ENCODE measurements around the gene OST4. TPM values are rescaled to one million over a fixed set of nuclear protein-coding genes. Genes with fewer than 3 reads are reported as not detected.

The OST4 gene
- total RNA-seq, 1 donor from 2014 or later, result 209 TPM

DNA sequence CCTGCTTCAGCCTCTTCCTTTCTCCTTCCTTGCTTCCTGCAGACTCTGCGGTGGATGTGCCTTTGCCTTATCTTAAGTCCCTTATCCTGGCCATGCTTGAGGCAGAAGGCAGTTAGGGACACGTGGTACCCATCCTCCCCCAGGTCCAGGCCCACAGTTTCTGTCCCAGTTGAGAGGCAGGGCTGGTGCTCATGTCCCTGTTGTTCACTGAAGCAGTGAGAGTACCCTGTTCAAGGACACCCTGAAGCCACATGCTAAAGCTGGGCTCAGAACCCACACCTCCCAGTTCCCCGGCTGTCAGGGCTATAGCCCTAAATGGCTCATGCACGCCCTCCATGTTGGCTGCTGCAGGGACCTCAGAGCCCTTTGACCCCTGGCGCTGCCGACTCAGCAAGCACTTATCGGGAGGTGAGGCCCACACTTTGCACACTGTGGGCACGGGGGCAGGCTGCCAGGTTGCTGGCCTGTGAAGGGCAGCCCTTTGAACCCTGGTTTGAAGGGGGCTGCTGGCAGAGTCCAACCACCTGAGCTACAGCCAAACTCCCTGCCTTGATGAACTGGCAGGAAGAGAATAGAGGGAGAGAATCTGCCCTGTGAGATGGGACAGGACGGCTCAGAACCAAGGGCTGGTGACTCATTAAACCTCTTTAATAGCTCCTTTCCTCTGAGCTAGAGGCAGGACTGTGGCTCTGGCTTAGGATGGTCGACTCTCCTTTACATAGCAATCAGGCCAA lies 21.4 kb upstream of the OST4 start:
- DNase-seq, result no peak

DNA sequence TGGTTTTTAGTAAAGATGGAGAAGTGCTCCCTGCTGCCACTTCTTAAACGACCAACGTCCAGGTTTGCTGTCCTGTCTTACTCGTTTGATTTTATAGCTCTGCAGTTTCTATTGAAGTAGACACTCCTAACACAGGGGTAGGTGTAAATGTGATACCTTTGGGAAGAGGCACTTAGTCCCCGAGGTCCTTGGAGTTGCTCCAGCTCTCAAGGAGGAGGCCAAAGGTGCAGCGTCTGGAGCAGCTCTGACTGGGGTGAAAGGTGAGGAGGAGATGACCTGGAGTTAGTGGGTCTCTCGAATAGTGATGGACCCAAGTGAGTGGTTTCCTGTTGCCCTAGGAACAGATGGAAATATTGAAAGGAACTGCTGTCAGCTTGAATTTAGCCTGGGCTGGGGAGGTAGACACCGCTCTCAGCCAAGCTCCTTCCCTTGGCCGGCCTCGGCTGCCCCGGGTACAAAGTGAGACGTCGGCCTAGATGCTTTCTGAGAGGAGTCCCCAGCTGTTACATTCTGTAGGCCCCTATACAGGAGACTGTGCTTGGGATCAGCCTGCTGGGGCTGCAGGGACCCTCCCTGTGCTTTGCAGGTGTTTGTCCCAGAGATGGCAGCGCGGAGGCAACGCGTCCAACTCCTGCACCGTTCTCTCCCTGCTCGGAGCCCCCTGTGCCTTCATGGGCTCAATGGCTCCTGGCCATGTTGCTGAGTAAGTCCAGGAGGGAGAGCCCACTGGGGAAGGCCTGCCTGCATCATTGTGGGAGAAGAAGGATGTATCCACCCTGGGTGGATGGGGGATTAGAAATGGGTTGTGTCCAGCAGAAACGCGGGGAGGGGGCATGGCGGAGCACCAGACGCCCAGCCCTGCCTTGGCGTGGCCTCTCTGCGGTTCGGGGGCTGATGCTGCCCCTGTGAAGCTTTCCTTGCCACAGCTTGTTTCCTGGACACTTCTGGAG lies 20.6 kb upstream of the OST4 start:
- no peak for DNase-seq

DNA sequence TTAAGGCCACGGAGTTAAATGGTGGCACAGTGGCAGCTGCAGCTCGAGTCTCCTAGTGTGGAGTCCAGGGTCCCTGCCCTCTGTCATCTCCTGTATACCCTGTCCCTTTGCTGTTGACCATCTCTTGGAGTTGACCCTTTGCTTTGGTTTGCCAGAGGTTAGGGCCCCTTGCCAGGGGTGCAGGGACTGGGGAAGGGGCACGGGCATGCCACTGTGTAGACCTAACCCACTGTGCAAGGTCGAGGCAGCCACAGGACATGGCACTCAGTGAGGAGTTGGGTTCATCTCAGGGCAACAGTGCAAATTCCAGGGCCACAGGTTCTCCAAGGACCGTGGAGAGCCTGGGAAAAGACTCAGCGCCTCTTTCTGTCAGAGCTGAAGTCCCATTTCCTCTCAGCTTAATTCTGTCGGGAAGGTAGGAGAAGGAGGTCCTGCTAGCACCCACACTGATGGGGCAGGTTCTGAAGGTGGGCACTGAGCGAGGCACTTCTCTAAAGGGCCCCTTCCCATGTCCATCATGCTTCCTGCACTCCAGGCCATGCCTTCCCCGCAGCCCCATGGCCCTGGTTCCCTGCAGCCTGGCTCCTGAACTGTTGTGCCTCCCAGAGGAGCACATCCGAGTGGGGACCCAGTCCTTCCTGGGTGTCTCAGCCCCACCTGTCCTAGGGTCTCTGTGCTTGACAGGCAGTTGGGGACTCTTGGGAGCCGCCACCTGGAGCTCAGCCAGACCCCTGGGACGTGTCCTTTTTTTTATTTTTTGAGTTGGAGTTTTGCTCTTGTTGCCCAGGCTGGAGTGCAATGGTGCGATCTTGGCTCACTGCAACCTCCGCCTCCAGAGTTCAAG lies 17.9 kb upstream of the OST4 start:
- no peak for DNase-seq

DNA sequence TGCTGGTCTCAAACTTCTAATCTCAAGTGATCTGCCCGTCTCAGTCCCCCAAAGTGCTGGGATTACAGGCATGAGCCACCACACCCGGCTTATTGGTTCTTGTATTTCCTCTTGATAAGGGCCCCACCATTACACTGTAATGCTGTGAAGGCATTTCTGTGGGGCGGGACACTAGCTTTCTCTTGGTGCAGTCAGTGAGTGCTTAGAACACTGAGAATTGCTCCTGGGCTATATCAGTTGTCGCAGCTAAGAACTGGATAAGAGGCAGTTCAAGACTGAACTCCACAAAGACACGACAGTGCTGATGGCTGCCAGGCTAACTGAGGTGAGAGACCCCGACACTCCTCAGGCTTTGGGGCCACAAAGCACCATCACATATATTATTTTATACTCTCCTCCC lies 17.2 kb upstream of the OST4 start:
- DNase-seq, result no peak

DNA sequence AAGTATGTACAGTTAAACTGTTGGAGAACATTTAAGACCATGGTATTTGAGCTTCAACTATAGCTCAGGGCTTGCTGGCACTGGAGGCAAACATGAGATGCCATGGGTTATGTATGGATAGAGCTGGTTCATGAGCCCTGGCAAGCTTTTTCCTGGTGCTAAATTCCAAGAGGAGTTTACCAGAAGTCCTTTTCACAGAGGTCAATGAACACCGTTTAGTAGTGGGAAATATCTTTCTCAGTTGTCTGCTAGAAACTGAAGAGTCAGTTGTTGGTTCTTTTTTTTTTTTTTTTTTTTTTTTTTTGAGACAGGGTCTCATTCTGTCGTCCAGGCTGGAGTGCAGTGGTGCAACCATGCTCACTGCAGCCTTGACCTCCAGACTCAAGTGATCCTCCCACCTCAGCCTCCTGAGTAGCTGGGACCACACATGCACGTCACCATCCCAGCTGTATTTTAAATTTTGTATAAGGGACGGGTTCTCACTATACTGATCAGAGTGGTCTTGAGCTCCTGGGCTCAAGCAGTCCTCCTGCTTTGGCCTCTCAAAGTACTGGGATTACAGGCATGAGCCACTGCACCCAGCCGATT lies 16.5 kb upstream of the OST4 start:
- DNase-seq, result no peak

DNA sequence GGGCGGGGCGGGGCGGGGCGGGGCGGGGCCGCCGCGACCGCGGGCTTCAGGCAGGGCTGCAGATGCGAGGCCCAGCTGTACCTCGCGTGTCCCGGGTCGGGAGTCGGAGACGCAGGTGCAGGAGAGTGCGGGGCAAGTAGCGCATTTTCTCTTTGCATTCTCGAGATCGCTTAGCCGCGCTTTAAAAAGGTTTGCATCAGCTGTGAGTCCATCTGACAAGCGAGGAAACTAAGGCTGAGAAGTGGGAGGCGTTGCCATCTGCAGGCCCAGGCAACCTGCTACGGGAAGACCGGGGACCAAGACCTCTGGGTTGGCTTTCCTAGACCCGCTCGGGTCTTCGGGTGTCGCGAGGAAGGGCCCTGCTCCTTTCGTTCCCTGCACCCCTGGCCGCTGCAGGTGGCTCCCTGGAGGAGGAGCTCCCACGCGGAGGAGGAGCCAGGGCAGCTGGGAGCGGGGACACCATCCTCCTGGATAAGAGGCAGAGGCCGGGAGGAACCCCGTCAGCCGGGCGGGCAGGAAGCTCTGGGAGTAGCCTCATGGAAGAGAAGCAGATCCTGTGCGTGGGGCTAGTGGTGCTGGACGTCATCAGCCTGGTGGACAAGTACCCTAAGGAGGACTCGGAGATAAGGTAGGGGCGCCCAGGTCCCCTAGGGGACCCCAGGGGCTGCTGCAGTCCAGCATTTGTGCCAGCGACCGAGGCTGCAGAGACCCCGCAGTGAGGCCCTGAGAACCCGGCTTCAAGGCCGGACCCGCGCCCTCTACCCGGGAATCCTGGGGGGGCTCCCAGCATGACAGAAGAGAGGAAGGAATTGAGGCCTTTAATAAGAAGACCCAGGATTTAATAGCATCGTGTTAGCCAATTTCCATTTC lies 15.5 kb upstream of the OST4 start, which contains the start of gene KHK:
TSS of gene KHK (plus strand) at position 49 of the 870 bp plus-strand sequence. CDS start at position 537, 488 bp downstream.
- no peak for DNase-seq

DNA sequence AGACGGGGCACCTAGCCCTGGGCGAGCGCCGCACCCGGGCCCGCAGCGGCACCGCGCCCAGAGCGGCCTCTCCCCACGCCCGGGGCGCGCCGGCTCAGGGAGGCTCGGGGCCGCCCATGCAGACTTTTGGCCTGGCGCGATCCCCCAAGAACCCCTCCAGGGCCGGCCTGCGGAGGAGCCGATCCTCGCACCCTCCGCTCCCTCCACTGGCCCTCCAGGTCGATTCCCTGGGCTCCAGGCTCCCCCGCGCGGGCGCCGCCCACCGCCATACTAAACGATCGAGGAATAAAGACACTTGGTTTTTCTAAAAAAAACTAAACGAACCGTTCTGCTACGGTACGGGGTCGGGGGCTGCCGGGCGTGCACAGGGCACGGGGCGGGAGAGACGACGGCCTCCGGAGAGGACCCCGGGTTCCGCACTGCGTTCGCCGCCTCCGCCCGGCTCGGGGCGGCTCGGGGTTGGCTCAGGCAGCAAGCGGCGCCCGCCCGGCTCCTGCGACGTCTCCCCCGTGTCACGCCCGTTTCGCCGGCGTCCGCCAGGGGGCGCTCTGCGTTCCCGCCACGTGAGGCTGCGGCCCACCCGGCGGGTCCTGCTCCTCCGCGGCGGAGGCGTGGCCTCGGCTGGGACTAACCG lies 14.8 kb upstream of the OST4 start:
- DNase-seq, result peak; percentile 98

DNA sequence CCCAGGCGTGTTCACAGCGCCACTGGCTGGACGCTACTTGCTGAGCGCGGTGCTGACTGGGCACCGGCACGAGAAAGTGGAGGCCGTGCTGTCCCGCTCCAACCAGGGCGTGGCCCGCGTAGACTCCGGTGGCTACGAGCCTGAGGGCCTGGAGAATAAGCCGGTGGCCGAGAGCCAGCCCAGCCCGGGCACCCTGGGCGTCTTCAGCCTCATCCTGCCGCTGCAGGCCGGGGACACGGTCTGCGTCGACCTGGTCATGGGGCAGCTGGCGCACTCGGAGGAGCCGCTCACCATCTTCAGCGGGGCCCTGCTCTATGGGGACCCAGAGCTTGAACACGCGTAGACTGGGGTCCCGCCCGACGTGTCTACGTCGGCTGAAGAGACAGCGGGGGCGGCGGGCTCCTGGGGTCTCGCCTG lies 14.2 kb upstream of the OST4 start:
- peak; percentile 71 for DNase-seq

DNA sequence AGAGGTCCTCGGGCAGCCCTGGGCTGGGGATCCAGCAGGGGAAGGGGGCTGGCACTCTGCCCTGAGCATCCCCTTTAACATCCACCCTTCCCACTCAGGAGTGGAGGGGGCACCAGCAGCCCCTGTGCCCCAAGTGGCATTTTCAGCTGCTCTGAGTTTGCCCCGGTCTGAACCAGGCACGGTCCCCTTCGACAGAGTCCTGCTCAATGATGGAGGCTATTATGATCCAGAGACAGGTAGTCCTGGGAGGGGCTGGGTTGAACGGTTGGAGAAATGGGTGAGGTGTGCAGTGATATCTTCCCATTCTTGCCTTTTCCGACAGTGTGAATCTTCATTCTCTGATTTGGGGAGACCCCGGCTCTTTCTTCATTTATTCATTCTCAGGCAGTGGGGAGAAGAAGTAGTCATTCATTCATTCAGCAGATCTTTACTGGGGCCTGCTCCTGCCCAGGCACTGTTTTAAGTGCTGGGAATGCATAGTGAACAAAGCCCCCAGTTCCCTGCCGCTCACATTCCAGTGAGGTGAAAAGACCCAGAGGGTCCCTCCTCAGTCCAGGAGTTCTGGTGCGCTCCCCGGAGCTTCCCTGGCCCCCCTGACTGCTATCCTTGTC lies 13.7 kb upstream of the OST4 start:
- no peak for DNase-seq

DNA sequence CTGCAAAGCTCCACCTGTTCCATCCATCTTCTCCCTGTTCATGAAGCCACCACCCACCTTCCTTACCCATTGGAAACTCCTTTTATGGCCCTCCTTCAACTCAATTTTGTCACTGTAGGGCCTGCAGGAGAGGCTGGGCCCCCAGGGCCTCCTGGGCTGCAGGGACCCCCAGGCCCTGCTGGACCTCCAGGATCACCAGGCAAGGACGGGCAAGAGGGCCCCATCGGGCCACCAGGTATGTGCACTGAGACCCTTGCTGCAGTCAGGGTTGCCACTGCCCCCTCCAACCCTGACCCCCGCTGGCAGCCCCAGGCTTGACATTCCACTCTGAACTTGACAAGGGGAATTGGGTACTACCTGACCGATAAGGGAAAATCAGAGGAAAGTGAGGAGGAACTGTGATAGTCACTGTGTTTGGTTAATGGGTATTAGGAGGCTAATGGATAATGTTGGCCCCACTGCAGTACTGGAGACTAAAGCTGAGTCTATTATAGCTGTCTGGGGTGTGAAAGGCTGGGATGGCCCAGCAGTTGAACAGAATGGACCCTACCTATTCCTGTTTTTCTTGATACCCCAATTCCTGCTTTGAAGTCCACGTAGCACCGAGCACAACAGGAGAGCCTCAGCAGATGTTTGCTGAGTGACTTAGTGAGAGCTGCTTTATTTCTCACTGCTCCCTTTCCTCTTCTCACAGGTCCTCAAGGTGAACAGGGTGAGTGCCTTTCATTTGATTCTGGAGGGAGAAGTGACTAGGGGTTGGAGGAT lies 13.0 kb upstream of the OST4 start:
- DNase-seq, result no peak

DNA sequence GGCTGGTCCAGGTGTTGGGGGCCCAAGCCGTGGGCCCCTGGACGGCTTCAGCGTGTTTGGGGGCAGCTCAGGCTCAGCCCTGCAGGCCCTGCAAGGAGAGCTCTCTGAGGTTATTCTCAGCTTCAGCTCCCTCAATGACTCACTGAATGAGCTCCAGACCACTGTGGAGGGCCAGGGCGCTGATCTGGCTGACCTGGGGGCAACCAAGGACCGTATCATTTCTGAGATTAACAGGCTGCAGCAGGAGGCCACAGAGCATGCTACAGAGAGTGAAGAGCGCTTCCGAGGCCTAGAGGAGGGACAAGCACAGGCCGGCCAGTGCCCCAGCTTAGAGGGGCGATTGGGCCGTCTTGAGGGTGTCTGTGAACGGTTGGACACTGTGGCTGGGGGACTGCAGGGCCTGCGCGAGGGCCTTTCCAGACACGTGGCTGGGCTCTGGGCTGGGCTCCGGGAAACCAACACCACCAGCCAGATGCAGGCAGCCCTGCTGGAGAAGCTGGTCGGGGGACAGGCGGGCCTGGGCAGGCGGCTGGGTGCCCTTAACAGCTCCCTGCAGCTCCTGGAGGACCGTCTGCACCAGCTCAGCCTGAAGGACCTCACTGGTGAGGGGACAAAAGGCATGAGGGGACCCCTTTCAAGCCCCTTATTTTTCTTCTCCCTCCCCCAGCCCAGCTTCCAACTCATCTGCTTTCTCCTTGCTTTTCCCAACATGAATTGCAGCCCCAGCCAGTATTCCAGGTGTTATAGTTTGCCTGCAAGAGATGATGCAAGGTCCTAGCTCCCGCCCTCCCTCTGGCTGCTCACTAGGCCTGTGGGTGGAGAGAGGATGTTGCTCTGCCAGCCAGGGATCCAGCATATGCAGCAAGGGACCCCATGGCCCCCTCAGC lies 12.2 kb upstream of the OST4 start:
- DNase-seq, result no peak

DNA sequence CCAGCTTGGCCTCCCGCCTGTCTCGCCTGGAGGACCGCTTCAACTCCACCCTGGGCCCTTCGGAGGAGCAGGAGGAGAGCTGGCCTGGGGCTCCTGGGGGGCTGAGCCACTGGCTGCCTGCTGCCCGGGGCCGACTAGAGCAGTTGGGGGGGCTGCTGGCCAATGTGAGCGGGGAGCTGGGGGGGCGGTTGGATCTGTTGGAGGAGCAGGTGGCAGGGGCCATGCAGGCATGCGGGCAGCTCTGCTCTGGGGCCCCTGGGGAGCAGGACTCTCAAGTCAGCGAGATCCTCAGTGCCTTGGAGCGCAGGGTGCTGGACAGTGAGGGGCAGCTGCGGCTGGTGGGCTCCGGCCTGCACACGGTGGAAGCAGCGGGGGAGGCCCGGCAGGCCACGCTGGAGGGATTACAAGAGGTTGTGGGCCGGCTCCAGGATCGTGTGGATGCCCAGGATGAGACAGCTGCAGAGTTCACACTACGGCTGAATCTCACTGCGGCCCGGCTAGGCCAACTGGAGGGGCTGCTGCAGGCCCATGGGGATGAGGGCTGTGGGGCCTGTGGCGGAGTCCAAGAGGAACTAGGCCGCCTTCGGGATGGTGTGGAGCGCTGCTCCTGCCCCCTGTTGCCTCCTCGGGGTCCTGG lies 11.4 kb upstream of the OST4 start:
- peak; percentile 68 for DNase-seq

DNA sequence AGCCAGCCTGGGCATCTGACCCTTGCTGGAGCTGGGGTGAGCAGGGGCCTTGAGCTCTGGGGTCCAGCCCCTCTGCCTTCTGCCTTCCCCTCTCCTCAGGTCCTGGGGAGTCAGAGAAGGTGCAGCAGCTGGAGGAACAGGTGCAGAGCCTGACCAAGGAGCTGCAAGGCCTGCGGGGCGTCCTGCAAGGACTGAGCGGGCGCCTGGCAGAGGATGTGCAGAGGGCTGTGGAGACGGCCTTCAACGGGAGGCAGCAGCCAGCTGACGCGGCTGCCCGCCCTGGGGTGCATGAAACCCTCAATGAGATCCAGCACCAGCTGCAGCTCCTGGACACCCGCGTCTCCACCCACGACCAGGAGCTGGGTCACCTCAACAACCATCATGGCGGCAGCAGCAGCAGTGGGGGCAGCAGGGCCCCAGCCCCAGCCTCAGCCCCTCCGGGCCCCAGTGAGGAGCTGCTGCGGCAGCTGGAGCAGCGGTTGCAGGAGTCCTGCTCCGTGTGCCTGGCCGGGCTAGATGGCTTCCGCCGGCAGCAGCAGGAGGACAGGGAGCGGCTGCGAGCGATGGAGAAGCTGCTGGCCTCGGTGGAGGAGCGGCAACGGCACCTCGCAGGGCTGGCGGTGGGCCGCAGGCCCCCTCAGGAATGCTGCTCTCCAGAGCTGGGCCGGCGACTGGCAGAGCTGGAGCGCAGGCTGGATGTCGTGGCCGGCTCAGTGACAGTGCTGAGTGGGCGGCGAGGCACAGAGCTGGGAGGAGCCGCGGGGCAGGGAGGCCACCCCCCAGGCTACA lies 10.7 kb upstream of the OST4 start:
- no peak for DNase-seq

DNA sequence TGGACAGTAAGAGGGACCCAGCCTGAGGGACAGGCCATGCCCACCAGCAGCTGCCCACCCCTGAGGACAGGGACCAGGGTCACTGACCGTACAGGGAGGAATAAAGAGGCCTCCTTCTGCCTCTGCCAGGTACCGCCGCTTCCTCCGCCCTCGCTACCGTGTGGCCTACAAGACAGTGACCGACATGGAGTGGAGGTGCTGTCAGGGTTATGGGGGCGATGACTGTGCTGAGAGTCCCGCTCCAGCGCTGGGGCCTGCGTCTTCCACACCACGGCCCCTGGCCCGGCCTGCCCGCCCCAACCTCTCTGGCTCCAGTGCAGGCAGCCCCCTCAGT lies 9.1 kb upstream of the OST4 start:
- DNase-seq, result no peak

DNA sequence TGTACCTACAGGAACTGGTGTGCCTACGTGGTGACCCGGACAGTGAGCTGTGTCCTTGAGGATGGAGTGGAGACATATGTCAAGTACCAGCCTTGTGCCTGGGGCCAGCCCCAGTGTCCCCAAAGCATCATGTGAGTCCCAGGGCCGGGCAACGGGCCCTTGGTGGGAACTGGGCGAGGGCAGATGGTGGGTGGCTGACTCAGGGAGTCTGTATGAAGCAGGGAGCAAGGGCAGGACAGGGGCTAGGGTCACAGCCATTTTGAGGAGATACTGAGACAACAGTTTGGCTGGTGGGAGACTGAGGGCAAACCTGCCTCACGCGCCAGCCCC lies 8.7 kb upstream of the OST4 start:
- no peak for DNase-seq

DNA sequence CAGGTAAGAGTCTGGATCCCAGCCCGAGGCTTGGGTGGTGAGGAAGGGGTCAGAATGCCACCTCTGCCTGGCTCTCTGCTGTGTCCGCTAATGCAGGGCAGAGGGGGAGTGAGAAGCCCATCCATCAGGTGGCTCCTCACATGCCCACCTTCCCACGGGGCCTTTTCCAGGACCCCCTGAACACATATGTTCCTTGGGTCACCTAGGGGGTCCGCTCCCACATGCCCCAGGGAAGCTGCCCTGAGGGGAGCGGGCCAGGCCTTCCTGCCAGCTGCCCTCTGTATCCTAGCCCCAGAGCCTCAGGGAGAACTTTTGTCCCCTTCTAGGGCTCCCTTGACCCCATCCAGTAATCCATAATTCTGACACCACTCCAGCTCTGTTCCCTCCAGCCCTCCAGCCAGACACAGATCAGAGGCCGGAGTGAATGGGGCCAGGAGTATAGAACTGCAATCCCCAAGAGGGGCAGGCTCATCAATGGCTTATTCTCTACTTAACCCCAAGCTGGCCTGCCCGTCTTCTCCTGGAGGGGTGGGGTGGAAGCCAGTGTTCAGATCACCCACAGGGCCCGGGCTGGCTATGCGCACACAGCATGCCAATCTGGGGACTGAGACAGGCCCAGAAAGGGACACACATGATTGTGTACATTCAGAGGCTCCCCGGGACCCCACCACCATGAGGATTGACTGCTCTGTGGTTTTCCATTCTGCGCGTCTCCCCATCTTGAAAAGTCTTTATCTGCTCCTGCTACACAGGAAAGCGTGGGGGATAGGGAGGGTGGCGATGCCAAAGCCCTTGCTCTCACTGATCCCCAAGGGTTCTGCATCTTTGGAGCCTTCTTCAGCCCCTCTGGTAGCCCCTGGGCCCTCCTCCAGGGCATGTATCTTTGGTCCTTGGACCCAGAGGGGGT lies 8.0 kb upstream of the OST4 start:
- DNase-seq, result no peak
